Measurements from ENCODE around the gene MRPS7.

Gene MRPS7

DNA sequence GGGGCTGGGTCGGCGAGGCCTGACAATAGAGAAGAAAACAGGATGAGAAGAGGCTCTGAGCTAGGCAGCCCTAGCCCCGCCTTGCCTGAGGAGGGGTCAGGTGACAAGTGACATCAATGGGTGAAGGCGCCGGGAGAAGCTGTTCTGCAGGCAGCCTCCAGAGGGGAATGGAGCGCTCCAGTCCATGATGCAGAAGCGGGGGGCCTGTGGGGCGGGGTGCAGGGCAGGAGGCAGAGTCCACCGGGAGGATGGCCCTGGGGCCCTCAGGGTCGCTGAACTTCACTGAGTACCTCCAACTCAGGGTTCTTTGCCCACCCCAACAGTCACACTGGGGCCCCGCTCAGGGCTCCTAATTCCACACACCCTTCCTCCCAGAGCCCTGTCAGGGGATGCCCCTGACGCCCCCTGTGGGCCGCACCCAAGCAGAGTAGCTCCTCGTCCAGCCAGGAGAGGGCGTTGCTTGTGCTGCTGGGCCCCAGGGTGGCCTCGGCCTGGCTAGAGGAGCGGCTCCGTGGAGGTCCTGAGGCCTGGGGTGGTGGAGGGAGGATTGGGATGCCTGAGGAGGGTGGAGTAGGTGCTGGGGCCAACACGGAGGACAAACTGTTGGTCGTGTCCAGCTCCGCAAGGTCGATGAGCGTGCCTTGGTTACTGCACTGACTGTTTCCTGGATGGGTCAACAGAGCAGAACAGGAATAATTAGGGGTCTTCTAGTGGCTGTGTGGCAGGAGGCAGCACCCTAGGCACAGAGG, 21.1 kb upstream of the MRPS7 start (continued):
- TF ChIP-seq, protein P1, sequence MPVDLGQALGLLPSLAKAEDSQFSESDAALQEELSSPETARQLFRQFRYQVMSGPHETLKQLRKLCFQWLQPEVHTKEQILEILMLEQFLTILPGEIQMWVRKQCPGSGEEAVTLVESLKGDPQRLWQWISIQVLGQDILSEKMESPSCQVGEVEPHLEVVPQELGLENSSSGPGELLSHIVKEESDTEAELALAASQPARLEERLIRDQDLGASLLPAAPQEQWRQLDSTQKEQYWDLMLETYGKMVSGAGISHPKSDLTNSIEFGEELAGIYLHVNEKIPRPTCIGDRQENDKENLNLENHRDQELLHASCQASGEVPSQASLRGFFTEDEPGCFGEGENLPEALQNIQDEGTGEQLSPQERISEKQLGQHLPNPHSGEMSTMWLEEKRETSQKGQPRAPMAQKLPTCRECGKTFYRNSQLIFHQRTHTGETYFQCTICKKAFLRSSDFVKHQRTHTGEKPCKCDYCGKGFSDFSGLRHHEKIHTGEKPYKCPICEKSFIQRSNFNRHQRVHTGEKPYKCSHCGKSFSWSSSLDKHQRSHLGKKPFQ (tag by site-specific recombination; IDR thresholded peaks at IDR 0.05): no peak
- TF ChIP-seq ZNF10 (tag by site-specific recombination; IDR thresholded peaks at IDR 0.05): peak; percentile 92
- TF ChIP-seq ZEB2 (tag by site-specific recombination; IDR thresholded peaks at IDR 0.05): peak; percentile 45; the same call in 1 of the 2 replicates
- TF ChIP-seq ZNF561 (tag by site-specific recombination; IDR thresholded peaks at IDR 0.05; ENCODE audit: borderline replicate concordance): 0 out of 2 replicates have a peak, but pooled peaks have one; percentile 63
- TF ChIP-seq ZNF600 (tag by site-specific recombination; IDR thresholded peaks at IDR 0.05): peak; percentile 95

DNA sequence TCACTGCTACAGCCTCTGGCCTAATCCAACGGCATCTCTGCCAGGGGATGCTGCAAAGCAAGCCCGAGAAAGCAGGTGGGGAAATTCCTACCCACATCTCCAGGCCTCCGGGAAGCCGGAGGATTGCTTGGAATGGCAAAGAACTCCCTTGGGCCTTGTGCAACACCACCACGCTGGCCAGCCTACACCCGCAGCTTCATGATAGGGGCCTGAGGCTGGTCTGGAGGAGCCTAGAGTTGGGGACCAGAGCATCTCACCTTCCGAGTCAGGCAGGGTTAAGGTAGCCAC, 20.6 kb upstream of the MRPS7 start:
- 0 out of 2 replicates have a peak overlapping the region, but pooled peaks have one; percentile 17 for H3K27ac ChIP-seq (ENCODE audit: extremely low read depth, low read depth, low read length)

DNA sequence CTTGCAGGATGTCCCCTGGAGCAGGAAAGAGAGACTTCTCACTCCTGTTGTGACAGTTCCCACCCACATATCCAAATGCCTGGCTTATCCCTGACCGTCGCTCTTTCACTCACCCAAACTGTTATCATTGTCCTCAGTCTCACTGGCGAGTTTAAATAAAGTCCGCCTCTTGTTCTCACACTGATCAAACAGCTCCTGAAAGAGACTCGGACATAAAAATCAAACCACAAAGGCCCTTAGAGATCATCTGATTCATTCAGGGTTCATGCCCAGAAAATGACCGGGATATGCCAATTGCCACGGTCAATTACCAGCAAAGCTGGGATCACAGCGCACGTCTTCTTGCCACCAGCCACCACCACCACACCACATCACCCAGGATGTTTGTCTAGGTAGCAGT, 20.2 kb upstream of the MRPS7 start:
- H3K4me1 ChIP-seq (ENCODE audit: control insufficient read depth, insufficient read depth, low read length): no peaks in the 10 kb centered on the region
- ChIA-PET POLR2A (no interaction called here), CTCF (interaction anchor here (0.6 to 7.4 kb wide), 15 partner anchors 8 to 275 kb away, joined by 3 to 74 read pairs (median 6); partner anchors contain the start of genes GGA3, MIF4GD, MRPS7 and TSEN54)
- no peak overlapping the region for H3K4me3 ChIP-seq (ENCODE audit: low read depth, low read length)
- TF ChIP-seq ZBTB1 (tag by site-specific recombination; IDR thresholded peaks at IDR 0.05) (no peak), ZNF529 (tag by site-specific recombination; IDR thresholded peaks at IDR 0.05; ENCODE audit: insufficient replicate concordance) (no peak), ZNF416 (tag by site-specific recombination; IDR thresholded peaks at IDR 0.05) (no peak), MEIS1 (CRISPR knock-in tag; IDR thresholded peaks at IDR 0.05; ENCODE audit: borderline replicate concordance) (no peak), ZNF223 (tag by site-specific recombination; IDR thresholded peaks at IDR 0.05) (no peak), ZNF837 (tag by site-specific recombination; IDR thresholded peaks at IDR 0.05) (no peak), ZNF354C (tag by site-specific recombination; IDR thresholded peaks at IDR 0.05; ENCODE audit: borderline replicate concordance, low read depth) (no peak), ZNF266 (tag by site-specific recombination; IDR thresholded peaks at IDR 0.05; ENCODE audit: low read depth) (no peak), ZNF146 (tag by site-specific recombination; IDR thresholded peaks at IDR 0.05) (no peak)
- TF ChIP-seq, protein P2, sequence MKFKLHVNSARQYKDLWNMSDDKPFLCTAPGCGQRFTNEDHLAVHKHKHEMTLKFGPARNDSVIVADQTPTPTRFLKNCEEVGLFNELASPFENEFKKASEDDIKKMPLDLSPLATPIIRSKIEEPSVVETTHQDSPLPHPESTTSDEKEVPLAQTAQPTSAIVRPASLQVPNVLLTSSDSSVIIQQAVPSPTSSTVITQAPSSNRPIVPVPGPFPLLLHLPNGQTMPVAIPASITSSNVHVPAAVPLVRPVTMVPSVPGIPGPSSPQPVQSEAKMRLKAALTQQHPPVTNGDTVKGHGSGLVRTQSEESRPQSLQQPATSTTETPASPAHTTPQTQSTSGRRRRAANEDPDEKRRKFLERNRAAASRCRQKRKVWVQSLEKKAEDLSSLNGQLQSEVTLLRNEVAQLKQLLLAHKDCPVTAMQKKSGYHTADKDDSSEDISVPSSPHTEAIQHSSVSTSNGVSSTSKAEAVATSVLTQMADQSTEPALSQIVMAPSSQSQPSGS (tag by site-specific recombination; IDR thresholded peaks at IDR 0.05; ENCODE audit: low read depth): no peak
- TF ChIP-seq, protein P3, sequence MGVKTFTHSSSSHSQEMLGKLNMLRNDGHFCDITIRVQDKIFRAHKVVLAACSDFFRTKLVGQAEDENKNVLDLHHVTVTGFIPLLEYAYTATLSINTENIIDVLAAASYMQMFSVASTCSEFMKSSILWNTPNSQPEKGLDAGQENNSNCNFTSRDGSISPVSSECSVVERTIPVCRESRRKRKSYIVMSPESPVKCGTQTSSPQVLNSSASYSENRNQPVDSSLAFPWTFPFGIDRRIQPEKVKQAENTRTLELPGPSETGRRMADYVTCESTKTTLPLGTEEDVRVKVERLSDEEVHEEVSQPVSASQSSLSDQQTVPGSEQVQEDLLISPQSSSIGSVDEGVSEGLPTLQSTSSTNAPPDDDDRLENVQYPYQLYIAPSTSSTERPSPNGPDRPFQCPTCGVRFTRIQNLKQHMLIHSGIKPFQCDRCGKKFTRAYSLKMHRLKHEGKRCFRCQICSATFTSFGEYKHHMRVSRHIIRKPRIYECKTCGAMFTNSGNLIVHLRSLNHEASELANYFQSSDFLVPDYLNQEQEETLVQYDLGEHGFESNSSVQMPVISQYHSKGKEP (tag by site-specific recombination; IDR thresholded peaks at IDR 0.05): no peak
- TF ChIP-seq, protein P4, sequence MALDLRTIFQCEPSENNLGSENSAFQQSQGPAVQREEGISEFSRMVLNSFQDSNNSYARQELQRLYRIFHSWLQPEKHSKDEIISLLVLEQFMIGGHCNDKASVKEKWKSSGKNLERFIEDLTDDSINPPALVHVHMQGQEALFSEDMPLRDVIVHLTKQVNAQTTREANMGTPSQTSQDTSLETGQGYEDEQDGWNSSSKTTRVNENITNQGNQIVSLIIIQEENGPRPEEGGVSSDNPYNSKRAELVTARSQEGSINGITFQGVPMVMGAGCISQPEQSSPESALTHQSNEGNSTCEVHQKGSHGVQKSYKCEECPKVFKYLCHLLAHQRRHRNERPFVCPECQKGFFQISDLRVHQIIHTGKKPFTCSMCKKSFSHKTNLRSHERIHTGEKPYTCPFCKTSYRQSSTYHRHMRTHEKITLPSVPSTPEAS (tag by site-specific recombination; IDR thresholded peaks at IDR 0.05): no peak
- peaks cover 28 to 100% of the 10 kb centered on the region in 2 experiments for H3K36me3 ChIP-seq (ENCODE audit: control insufficient read depth in 2 of 2, insufficient read depth in 1 of 2, low read length in 2 of 2)
- H3K9me3 ChIP-seq (ENCODE audit: control insufficient read depth, insufficient read depth, low read depth, low read length): no peaks in the 10 kb centered on the region
- H3K27ac ChIP-seq (ENCODE audit: extremely low read depth, low read depth, low read length): no peak overlapping the region

More for the DNA sequence above, 20.6 kb upstream of the MRPS7 start:
- ChIA-PET CTCF (interaction anchor here (0.6 to 7.4 kb wide), 27 partner anchors 8 to 509 kb away, joined by 3 to 74 read pairs (median 5); partner anchors contain the start of genes GGA3, MIF4GD, MRPS7 and TSEN54), POLR2A (interaction anchor here (1.0 to 3.5 kb wide), 4 partner anchors 12 to 48 kb away, joined by 5 to 26 read pairs (median 14); partner anchors contain the start of genes GGA3, MIF4GD, MRPS7 and SLC25A19)
- no peak for TF ChIP-seq FEZF1 (tag by site-specific recombination; IDR thresholded peaks at IDR 0.05)
- Histone ChIP-seq H3K9me3 (ENCODE audit: control insufficient read depth, insufficient read depth, low read depth, low read length) (no peaks in the 10 kb centered on the region), H3K36me3 (ENCODE audit: control insufficient read depth in 2 of 2, insufficient read depth in 1 of 2, low read length in 2 of 2) (peaks cover 32 to 100% of the 10 kb centered on the region in 2 experiments), H3K4me1 (ENCODE audit: control insufficient read depth, insufficient read depth, low read length) (no peaks in the 10 kb centered on the region), H3K4me3 (ENCODE audit: low read depth, low read length) (no peak overlapping the region)

Data from HEK293 (cell line).